COLO829 (cell line): ENCODE measurements around the gene ARMCX2.
A peak's percentile ranks its signal among the peaks of the same experiment; 100 is the strongest.
"Not testable (repeated sequence)": the region's sequence is repeated elsewhere in the genome, so short reads cannot be mapped to it uniquely, and the experiment has no call there.

Experiments used
- DNase-seq: peaks from one replicate; pipeline ENCODE4 v3.0.0; 2012; ENCODE audit warnings: low spot score

The ARMCX2 gene

GRCh38 chrX:101659601-101660063, at the start of gene ARMCX2:
Gene ARMCX2, minus strand, starts transcription at chrX:101659850. Its CDS starts 2,262 bp downstream, at chrX:101657588.
- DNase-seq: no peak

- no peak for DNase-seq
Measured at GRCh38 chrX:101709384-101709783, 49.7 kb upstream of the ARMCX2 start.

GRCh38 chrX:101708163-101708562, 48.5 kb upstream of the ARMCX2 start:
- no peak for DNase-seq

DNA sequence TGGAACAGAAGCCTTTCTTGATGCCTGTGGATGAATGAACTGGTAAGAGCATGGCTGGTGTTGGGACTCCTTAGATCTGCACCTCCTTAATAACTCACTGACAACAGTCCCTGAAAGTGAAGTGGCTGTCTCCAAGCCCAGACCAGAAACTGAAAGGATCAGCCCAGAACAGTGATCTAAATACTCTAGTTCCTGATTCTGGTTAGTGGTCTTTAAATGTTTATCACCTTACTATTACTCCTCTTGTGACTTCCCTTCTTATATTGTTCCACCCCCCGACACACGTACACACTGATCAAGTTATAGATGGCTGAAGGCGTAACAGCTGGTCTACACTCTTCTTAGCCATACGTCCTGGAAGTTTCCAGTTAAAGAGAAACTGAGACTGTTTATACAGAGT, 33.8 kb upstream of the ARMCX2 start:
- no peak for DNase-seq

DNA sequence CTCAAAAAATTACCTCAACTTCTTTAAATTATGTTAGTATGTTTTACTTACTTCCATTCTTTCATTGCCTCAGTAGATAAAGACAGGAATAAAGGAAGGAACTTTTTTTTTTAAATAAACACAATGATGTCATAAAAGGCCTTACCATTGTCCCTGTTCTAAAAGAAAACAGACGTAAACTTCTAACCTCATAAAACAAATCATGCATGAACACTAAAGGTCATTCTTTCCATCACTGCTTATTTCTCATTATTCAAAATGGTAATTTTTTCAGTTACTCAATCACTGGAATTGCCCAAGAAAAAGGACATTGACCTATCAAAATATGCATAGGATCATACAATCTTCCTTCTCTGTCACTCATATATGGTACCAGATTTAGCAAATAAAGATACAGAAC, 32.2 kb upstream of the ARMCX2 start:
- no peak for DNase-seq

GRCh38 chrX:101686574-101686973, 26.9 kb upstream of the ARMCX2 start:
- DNase-seq: no peak

DNA sequence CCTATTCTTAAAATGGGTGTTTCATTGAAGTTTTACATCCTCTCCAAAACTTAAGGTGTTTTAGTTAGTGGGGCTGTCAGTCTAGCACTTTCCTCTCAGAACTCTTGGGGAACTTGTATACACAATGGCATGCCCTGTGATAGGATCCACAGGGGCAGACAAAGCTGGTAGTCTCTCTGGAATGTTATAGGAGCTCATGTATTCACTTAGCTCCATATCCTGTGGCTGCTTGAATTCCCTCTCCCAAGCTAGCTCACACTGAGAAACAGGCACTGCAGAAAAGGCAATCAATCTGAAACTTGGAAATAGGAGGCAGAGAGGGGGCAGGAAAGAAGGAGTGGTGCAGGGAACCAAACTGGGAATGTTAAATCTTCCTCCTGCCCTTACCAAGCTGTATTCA, 26.3 kb upstream of the ARMCX2 start:
- DNase-seq: no peak

GRCh38 chrX:101682723-101683122, 23.1 kb upstream of the ARMCX2 start:
- DNase-seq: no peak

- DNase-seq: no peak
Measured at GRCh38 chrX:101677028-101677427, 17.4 kb upstream of the ARMCX2 start.

DNA sequence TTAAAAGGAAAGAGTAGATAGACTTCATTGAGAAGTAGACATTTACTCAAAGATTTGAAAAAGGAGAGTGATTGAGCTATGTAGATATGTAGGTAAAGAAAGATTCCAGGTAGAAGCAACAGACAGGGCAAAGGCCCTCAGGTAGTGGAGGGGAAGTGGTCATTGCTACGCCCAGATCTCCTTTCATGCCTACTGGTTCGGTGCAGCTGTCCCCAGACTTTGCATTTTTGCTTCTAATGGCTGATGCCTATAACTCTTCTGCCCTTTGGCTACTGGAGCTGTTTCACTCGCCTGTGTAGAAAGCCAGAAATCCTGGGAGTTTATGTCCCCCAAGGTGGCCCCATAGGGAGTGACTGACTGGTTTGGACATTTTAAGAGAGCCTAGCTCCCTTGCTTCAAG, 16.9 kb upstream of the ARMCX2 start:
- no peak for DNase-seq

DNA sequence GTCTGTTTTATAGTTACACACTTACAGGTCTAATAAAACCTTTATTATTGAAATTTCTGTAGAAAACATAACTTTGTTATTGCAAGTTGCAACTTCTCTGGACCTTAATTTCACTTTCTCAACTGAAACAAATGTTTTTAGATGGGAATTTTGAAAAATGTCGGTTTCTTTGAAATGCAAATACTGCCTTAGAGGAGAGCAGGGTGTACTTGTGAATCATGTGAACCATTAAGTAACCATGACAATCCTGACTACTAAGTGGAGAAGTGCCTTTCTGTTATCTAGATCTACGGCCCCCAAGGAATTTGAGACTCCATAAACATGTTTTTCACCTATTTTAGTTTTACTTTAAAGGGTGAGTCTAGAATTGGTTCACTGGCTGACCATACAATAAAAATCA, 8.5 kb upstream of the ARMCX2 start:
- DNase-seq: no peak

GRCh38 chrX:101658661-101659491, 774 bp downstream of the ARMCX2 start:
- DNase-seq: peak; percentile 82

GRCh38 chrX:101657495-101657894, 2.2 kb downstream of the ARMCX2 start:
- DNase-seq: no peak

GRCh38 chrX:101656817-101657216, 2.8 kb downstream of the ARMCX2 start:
- no peak for DNase-seq

DNA sequence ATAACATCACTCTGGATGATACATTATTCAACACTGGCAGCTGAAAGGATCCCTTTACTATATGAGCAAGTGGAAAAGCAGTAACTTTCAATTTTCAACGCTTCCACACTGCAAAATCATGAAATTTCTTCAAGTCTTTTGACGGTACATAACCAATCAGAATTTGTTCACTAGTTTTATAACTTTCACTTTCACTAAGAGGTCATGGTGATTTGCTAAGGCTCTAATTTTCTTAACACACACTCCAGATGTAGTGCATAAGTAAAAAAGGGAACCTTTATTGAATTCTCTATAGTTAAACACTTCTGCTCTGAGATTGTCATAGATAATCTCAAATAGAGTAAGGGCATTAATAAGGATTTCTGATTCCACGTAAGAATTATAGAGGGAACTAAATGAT, 4.1 kb downstream of the ARMCX2 start:
- peak; percentile 13 for DNase-seq

DNA sequence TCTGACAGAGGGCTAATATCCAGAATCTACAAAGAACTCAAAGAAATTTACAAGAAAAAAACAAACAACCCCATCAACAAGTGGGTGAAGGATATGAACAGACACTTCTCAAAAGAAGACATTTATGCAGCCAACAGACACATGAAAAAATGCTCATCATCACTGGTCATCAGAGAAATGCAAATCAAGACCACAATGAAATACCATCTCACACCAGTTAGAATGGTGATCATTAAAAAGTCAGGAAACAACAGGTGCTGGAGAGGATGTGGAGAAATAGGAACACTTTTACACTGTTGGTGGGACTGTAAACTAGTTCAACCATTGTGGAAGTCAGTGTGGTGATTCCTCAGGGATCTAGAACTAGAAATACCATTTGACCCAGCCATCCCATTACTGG, 11.9 kb downstream of the ARMCX2 start:
- DNase-seq: not testable (repeated sequence)

- no peak for DNase-seq
Measured at GRCh38 chrX:101642093-101642492, 17.6 kb downstream of the ARMCX2 start.

DNA sequence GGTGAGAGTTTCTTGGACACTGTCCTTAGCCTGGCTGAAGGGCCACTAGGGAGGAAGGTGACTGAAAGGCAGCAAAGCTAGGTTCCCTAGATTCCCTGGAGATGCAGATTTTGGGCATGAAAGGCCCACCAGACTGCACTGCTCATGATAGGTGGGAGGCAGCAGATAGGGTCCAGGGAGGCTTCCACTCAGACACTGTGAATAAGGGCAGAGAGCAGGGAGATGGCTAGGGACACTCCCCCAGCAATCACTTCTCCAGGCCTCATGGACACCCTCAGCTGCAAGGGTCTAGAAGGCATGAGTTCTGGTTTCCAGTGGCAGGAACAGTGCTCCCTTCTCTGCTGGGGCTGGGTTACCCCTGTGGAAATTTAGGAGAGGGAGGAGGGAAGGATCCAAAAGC, 20.1 kb downstream of the ARMCX2 start:
- no peak for DNase-seq

DNA sequence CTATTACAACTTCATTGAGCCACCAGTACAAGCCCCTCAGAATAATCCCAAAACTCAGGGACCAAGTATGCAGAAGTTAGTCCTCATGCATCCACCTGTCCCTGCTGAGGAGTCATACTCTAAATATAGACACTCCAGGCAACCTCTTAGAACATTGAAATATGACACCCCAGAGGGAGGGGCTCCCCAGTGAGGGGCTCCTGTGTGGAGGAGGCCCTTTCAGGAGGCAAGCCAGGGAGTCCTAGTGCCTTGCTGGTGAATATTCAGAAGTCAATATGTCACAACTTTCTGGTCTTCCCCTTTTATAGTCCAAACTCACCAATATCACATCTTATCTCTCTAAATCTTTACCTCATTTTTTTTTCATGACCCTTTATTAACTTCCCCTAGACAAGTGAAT, 40.3 kb downstream of the ARMCX2 start:
- DNase-seq: no peak

DNA sequence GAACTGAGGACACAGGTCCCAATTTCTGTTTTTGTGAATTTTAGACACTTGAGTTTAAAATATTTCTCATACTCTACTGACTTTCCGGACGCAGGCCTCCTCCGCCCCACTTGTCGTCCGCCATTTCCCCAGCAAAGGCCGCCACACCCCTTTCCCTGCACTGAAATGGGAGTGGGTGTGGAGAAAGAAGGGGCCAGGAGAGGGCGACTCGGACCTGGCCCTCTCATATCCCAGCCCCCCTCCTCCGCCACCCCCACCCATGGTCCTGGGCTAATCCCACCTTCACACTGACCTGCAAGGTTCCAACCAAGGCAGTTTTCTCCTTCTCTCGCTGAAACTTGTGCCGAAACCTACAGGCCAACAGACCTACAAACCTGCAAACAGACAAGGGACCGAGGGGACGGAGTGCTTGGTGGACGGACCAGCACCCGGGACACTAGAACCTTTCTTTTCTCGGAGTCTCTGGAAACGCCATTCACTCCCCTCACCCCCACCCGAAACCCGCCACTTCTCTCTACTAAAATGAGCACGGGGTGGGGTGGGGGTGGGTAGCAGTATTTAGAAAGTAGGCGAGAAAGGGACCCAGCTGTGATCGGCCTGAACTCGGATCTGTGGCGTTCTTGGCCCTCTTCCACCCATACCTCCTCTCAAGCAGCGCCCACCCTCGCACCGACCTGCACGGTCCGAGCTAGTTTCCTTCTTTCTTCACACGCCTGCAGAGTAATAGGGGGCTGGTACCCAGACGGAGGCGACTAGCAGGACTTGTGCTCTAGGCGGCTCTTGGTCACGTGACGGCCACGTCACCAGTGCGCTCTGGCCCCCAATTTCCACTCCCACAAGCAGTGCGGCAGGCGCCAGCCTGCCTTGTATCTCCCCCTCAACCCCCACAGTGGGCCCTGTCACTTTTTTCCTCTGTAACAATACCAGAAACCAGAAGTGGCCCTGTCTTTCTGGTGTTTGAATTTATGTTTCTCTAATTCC, 42.1 kb downstream of the ARMCX2 start, which contains the start of gene ARMCX6:
TSS of gene ARMCX6 (minus strand) at position 790 of the 981 bp plus-strand sequence. CDS start 1,380 bp downstream, outside the sequence.
- peak; percentile 64 for DNase-seq

DNA sequence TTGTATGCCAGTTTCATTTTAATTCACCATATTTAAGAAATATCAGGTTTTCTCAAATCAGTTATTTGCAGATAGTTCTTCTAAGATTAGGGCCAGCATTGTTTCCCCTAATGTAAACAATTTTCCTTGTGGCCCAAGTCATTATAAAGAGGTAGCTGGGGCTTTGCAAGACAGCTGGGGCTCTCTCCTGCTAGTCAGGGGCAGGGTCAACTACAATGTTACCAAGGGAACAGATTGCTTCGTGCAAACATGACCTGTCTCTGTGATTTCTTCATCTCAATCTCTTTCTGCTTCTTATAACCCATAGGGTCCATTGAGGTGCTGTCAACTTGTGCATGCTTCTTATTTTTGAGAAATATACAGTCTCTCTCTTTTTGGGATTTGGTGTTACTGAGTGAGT, 53.9 kb downstream of the ARMCX2 start:
- no peak for DNase-seq
